Left ventricle myocardium superior (tissue), 1 donor: Measurements from ENCODE around the gene SNX2. TPM values are rescaled to one million over a fixed set of nuclear protein-coding genes. Genes with fewer than 3 reads are reported as not detected.
A peak's percentile ranks its signal among the peaks of the same experiment; 100 is the strongest.
"Not testable (repeated sequence)": the region's sequence is repeated elsewhere in the genome, so short reads cannot be mapped to it uniquely, and the experiment has no call there.

Source experiments
- ATAC-seq: fragments of 200-7000 bp; cut with Tn5 transposase; one replicate; pipeline ENCODE4 v1.9.1; 2020; ENCODE audit warnings: mild to moderate bottlenecking, moderate library complexity
- DNase-seq: peaks from one replicate; pipeline ENCODE4 v3.0.0-alpha.2; 2020
- intact Hi-C: fragments of 100-400 bp; cut with micrococcal nuclease; formaldehyde crosslinking; loops from one replicate; pipeline ENCODE4 v1.11.0; 2022
- total RNA-seq: library from RNA; stranded (reverse); fragmentation: NEBNext Ultra II Directional; extraction: Animal tissue kit (Norgen Biotek cat#: 25700); gene quantifications from one replicate; pipeline ENCODE4 v1.2.1, GENCODE V29; 2021
- donor health status: DM: no; HTN: yes; CAD: no; lungs with severe emphysema.

The SNX2 gene
- total RNA-seq, 1 donor from 2014 or later, result 38.2 TPM

GRCh38 chr5:122835681-122836080 is 60.8 kb downstream of the SNX2 start:
- ATAC-seq (no peak), DNase-seq (no peak)
- intact Hi-C loops, result no loop called here

GRCh38 chr5:122836947-122837346 is 62.1 kb downstream of the SNX2 start:
- ATAC-seq (no peak), DNase-seq (no peak)
- intact Hi-C loops, result no loop called here

GRCh38 chr5:122839731-122840130 is 64.9 kb downstream of the SNX2 start:
- no peak for ATAC-seq
- intact Hi-C loops, result no loop called here
- DNase-seq, result no peak

GRCh38 chr5:122842016-122842580 is 67.2 kb downstream of the SNX2 start:
- ATAC-seq (no peak), DNase-seq (no peak)
- intact Hi-C loops, result no loop called here

GRCh38 chr5:122844136-122844909 is 69.4 kb downstream of the SNX2 start:
- DNase-seq, result no peak
- peak; percentile 11 for ATAC-seq
- intact Hi-C loops, result no loop called here

- intact Hi-C loops, result no loop called here
- DNase-seq, result no peak
- ATAC-seq, result peak; percentile 16
Measured at GRCh38 chr5:122844910-122845228, 70.0 kb downstream of the SNX2 start.

- intact Hi-C loops, result no loop called here
- peak; percentile 95 for ATAC-seq
- peak; percentile 92 for DNase-seq
Measured at GRCh38 chr5:122845229-122846050, 70.6 kb downstream of the SNX2 start, which contains the start of gene SNX24. Gene SNX24, plus strand, starts transcription at chr5:122845613. Its CDS starts 21 bp downstream, at chr5:122845634.

- intact Hi-C loops, result no loop called here
- ATAC-seq, result no peak
- no peak for DNase-seq
Measured at GRCh38 chr5:122846051-122846550, 71.2 kb downstream of the SNX2 start.

- DNase-seq (no peak), ATAC-seq (no peak)
- intact Hi-C loops, result no loop called here
Measured at GRCh38 chr5:122847687-122848081, 72.8 kb downstream of the SNX2 start.

- intact Hi-C loops, result no loop called here
- ATAC-seq (no peak), DNase-seq (no peak)
Measured at GRCh38 chr5:122849771-122850170, 74.9 kb downstream of the SNX2 start.

- intact Hi-C loops, DNase-seq, ATAC-seq: not testable (repeated sequence)
Measured at GRCh38 chr5:122857538-122857937, 82.7 kb downstream of the SNX2 start.

GRCh38 chr5:122858451-122858850 is 83.6 kb downstream of the SNX2 start:
- no peak for ATAC-seq

GRCh38 chr5:122863240-122863639 is 88.4 kb downstream of the SNX2 start:
- ATAC-seq (no peak), DNase-seq (no peak)
- intact Hi-C loops, result no loop called here

More at GRCh38 chr5:122858451-122858850, 83.6 kb downstream of the SNX2 start:
- DNase-seq, result no peak
- intact Hi-C loops, result no loop called here

GRCh38 chr5:122863721-122864120 is 88.8 kb downstream of the SNX2 start:
- no peak for ATAC-seq
- no peak for DNase-seq
- intact Hi-C loops, result no loop called here

GRCh38 chr5:122864400-122864799 is 89.5 kb downstream of the SNX2 start:
- no peak for ATAC-seq
- intact Hi-C loops, result no loop called here
- DNase-seq, result no peak

GRCh38 chr5:122864842-122865241 is 90.0 kb downstream of the SNX2 start:
- DNase-seq (no peak), ATAC-seq (no peak)
- intact Hi-C loops, result no loop called here

- no peak for ATAC-seq
- DNase-seq, result no peak
- intact Hi-C loops, result no loop called here
Measured at GRCh38 chr5:122870219-122870856, 95.5 kb downstream of the SNX2 start.

GRCh38 chr5:122871661-122872060 is 96.8 kb downstream of the SNX2 start:
- ATAC-seq, result no peak
- no peak for DNase-seq
- intact Hi-C loops, result no loop called here

- intact Hi-C loops, result no loop called here
- no peak for ATAC-seq
- DNase-seq, result no peak
Measured at GRCh38 chr5:122874179-122874875, 99.4 kb downstream of the SNX2 start.
